GM21447 (cell line): ENCODE results near the gene SYNJ2.

Experiments
- ATAC-seq: cut with Tn5 transposase; IDR thresholded peaks from one replicate; pipeline ENCODE4 v1.9.1; 2021; ENCODE audit not compliant: unreplicated experiment

The SYNJ2 gene

GRCh38 chr6:158024566-158025297 is 43.1 kb downstream of the SYNJ2 start:
- no peak for ATAC-seq

- peak; percentile 77 for ATAC-seq
Measured at GRCh38 chr6:158026054-158026900, 44.6 kb downstream of the SYNJ2 start.

DNA sequence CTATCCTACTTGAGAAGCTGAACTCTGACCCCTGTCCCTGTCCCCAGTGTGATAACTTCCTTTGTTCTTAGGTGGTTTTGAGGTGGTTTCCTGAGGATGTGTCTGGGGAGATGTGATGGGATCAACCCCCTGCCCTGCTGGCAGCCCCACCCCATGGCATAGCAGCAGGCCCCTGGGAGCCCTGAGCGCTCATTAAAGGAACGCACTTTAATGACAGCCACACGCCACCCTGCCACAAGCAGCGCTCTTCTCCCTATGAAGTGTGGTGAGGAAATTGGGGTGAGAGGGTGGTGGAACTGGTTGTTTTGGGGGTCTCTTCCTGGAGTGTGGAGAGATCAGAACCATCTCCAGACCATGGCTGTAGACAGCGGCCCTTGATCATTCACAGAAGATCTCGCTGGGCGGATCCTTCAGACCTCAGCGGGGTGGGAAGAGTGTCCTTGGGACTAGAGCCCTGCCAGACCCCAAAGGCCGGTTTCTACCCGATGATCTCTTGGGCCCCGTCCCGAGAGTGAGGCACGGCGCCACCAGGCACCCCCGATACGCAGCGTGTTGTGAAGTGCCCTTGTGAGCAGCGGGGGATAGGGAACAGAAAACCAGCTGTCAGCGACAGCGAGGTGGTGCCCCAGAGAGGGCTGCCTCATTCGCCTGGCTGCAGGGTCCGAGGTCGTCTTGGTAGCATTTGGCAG is 45.4 kb downstream of the SYNJ2 start:
- ATAC-seq, result peak; percentile 27

DNA sequence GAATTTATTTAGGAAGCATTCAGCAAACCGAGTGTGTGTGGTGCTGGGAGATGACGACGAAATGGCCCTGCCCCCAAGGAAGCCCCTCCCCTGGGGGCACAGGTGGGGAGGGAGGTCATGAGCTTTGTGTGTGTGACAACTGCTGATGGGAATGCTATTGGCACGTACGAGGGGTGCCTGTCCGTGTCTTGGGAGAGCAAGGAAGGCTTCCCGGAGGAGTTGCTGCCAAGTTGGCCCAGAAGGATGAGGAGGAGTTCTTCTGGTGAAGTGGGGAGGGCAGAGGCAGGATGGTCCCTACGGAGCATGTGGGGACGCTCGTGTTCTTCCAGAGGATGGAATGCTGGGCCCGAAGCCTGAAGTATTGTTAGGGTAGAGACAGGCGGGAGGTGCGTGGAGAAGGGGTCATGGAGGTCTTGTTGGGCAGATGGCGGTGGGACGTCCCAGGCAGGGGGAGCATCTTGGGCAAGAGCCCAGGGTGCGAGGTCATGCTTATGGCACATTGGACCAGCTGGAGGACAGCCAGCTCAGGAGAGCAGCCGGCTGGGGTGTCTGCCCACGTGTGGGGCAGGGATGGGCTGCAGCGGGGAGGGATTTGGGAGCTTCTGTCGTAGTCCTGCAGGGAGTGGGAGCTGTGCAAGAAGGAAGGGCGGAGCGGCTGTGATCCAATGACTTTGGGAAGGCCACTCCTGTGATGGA is 46.1 kb downstream of the SYNJ2 start:
- ATAC-seq, result no peak

DNA sequence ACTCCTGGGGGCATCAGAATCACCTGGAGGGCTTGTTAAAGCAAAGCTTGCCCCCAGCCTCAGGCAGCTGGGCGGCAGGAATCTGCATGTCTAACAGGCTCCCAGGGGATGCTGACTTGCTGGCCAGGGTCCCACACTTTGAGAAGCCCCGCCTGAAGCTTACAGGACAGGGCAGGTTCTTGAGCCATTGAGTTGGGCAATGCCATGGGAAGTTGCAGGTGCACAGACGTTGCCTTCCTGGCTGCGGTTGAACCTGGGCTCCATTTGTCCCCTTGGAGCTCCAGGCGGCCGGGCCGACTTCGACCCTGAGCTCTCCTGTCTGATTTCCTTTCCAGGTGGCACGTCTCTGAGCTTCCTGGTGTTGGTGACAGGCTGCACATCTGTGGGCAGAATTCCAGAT is 46.8 kb downstream of the SYNJ2 start:
- ATAC-seq, result no peak

DNA sequence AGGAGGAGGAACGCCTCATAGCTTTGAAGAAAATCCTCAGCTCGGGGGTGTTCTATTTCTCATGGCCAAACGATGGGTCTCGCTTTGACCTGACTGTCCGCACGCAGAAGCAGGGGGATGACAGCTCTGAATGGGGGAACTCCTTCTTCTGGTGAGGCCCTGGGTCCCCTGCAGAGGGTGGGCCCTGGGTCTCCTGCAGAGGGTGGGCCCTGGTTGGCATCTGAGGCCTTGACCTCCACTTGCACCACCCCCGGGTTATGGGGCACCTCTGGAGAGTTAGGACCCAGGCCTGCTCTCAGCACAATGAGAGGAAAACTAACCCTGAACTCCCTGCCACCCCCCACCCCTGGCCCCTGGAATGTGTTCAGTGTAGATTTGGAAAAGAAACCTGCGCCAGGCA is 47.2 kb downstream of the SYNJ2 start:
- no peak for ATAC-seq

DNA sequence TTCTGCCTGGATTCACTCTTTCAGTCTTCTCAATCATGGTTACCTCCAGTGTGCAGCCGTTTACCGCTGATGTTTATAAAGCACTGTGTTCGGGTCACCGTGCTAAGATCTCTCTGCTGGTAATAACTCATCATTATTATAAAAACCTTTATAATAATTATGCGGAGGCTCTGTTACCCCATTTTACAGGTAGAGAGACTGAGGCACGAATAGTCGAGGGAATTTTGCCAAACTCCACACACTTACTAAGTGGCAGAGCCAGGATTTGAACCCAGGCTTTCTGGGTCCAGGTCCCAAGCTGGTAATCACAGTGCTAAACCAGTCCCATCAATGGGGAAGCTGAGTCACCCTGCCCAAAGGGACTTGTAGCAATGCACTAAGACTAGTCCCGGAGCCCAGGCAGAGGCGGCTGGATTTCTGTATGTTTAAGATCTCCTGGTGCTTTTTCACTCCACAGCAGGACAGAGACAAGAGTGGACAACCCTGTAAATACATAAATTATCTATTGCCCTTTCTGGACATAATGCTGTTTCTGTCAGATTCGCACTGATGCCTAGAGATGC is 48.1 kb downstream of the SYNJ2 start:
- ATAC-seq, result no peak

DNA sequence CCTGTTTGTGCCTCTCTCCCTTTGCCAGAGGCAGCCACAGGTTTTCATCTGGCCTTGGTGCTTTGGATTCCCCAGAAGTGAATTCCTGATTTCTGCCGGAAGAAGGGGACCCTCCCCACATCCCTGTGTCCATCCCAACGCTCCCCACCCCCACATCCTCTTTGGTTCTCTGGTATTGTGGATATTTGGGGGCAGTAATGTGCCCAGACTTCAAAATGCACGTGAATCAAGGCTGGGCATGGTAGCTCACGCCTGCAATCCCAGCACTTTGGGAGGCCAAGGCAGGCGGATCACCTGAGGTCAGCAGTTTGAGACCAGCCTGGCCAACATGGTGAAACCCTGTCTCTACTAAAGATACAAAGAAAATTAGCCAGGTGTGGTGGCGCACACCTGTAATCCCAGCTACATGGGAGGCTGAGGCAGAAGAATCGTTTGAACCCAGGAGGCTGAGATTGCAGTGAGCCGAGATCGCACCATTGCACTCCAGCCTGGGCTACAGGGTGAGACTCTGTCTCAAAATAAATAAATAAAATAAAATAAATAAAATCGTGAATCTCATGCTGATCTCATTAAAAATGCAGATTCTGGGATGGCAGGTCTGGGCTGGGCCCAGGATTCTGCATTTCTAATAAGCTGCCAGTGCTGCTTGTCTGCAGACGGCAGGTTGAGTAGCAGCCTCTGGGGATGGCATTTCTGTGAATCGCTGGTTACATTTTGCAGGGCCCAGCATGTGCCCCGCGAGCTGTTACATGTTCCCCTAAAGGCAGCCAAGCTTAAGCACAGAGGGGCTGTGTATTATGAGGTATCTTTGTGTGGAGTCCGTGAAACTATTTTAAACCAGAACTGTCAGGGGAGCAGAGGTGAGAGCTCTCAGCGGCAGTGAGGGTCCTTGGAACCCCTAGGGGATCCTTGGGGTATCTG is 49.0 kb downstream of the SYNJ2 start:
- ATAC-seq, result no peak

DNA sequence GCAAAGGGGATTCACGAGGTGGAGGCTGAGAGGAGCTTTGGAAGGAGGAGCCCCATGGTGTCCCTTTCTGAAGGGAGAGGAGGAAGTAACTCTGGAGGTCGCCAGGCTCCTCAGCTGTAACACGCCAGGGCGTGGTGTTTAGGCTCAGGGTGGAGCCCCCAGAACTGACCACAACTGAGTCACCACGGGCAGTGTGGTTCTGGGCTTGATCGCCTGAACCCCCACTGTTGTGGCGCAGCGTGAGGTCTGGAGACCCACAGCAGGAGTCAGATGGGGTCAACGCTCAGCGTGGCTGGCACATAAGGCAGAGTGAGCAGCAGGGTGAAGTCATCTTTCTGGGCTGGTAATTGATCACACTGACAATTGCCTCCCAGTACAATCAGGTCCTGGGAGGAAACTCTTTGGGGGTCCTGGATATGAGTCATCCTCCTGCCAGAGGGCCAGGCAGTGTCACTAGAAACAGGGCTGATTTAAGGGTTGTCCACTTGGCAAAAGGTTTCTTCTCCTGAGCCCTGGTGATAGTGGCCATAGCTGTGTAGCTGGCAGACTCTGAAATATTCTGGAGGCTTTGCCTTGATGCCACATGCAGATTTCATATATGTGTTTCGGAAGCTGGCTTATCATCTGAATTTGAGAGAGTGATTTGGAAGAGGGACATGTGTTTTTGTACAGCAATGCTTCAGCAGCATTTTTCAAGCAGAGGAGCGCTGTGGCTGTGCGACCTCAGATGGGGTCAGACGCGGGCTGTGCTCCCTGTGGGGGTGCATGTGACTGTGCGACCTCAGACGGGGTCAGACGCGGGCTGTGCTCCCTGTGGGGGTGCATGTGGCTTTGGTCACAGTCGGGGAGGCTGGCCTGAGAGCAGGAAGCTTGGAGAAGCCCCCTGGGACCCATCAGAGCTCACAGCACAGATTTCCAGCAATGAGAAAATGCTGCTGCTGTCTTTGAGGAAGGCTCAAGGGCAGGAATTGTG is 50.0 kb downstream of the SYNJ2 start:
- ATAC-seq, result peak; percentile 46

DNA sequence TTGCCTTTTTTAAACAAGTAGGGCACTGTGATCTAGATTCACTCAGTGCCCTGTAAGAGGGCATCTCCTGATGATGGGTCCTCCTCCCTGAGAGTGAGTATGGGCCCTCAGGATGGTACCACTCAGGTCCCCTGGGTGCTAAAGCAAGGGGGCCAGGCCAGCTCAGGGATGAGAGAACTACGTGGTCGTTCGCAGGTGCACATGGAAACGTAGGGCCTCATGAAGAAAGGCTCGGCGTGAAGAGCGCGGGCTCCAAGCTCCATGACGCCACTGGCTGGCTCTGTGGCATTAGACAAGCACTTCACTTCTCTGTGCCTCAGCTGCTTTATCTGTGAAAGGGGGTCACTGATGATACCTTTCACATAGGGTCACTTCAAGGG is 50.7 kb downstream of the SYNJ2 start:
- ATAC-seq, result no peak

GRCh38 chr6:158033077-158033750 is 51.6 kb downstream of the SYNJ2 start:
- no peak for ATAC-seq

GRCh38 chr6:158033751-158034702 is 52.4 kb downstream of the SYNJ2 start:
- no peak for ATAC-seq

DNA sequence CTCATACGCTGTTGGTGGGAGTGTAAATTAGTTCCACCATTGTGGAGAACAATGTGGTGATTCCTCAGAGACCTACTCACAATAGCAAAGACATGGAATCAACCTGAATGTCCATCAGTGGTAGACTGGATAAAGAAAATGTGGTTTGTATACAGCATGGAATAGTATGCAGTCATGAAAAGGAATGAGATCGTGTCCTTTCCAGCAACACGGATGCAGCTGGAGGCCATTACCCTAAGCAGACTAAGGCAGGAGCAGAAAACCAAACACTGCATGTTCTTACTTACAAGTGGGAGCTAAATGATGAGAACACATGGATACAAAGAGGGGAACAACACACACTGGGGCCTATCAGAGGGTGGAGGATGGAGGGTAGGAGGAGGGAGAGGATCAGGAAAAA is 54.6 kb downstream of the SYNJ2 start:
- no peak for ATAC-seq

- ATAC-seq, result no peak
Measured at GRCh38 chr6:158037021-158037420, 55.4 kb downstream of the SYNJ2 start.

- ATAC-seq, result no peak
Measured at GRCh38 chr6:158037771-158038170, 56.1 kb downstream of the SYNJ2 start.

DNA sequence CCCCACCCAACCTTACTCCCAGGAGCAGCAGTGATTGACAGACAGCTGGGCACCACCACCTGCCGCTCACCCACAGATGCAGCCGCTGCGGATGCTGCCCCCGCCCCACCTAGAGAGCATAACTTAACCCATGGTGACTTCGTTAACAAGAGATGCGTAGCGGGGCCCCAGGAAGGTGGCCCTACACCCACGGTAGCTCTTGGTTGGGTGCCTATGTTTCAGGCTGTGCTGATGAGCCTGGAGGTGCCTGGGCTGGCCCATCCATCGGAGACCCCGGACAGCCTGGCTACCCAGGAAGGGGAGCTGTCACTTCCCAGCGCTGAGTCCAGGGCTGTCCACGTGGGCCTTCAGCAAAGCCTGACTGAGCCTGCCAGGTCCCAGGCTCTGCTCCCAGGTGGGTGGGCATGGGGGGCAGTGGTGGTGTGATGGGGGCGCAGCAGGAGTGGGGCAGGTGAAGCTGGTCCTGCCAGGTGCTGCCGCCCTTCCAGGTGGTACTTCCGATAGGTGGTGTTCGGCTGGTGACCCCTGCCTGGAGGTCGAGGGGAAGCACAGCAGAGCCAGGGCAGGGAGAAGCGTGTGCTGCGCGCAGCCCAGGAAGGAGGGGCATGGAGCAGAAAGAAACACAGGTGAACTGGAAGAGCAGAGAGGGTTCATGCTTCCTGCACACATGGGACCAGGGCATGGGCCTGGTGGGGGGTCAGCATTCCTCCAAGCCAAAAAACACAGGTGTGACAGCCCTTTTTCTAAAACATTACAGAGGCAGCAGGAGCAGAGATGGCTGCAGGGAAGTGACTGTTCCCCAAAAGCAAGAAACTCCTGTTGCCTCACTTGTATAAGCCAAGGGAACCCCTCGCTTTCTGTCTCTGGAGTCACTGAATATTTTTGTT is 56.9 kb downstream of the SYNJ2 start:
- ATAC-seq, result no peak
